ENCODE results near the gene DZIP3. TPM values are rescaled to one million over a fixed set of nuclear protein-coding genes. Genes with fewer than 3 reads are reported as not detected.

The DZIP3 gene
- total and polyA plus RNA-seq, 2 donors (not counting 1 experiment from before 2014, with no cell fraction given) = 11.0 to 26.4 TPM

DNA sequence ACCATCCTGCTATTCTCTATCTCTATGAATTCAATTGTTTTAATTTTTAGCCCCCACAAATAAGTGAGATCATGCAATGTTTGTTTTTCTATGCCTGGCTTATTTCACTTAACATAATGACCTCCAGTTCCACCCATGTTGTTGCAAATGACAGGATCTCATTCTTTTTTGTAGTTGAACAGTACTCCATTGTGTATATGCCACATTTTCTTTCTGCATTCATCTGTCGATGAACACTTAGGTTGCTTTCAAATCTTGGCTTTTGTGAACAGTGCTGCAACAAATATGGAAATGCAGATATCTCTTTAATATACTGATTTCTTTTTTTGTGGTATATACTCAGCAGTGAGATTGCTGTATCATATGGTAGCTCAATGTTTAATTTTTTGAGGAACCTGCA, 108.9 kb downstream of the DZIP3 start:
- Histone ChIP-seq H3K9me3 (ENCODE audit: control insufficient read depth, insufficient read depth, low read depth, low read length) (no peaks in the 10 kb centered on the region), H3K36me3 (ENCODE audit: control insufficient read depth, insufficient read depth, low read length) (no peaks in the 10 kb centered on the region), H3K4me3 (replicated peaks in 1 of 4; ENCODE audit: control extremely low read depth in 1 of 4, insufficient read depth in 1 of 4, low read depth in 3 of 4, low read length in 4 of 4) (no peak overlapping the region), H3K4me2 (ENCODE audit: extremely low read depth, insufficient read depth, low read length) (no peak overlapping the region), H2AFZ (ENCODE audit: low read length) (no peak overlapping the region), H3K9ac (ENCODE audit: insufficient read depth, low read length) (no peak overlapping the region), H4K20me1 (ENCODE audit: control insufficient read depth, extremely low read depth, insufficient read depth, low read length) (no peaks in the 10 kb centered on the region), H3K27ac (ENCODE audit: insufficient read depth, low read length) (no peak overlapping the region), H3K79me2 (ENCODE audit: control insufficient read depth, insufficient read depth, low read length) (no peaks in the 10 kb centered on the region), H3K4me1 (ENCODE audit: control insufficient read depth, extremely low read depth, insufficient read depth, low read length) (no peaks in the 10 kb centered on the region), H3K27me3 (ENCODE audit: control insufficient read depth, insufficient read depth, low read length) (no peaks in the 10 kb centered on the region)
- DNase-seq (ENCODE audit: low read depth in 2 of 2) = no peak
- no peak for TF ChIP-seq EZH2 (IDR thresholded peaks at IDR 0.05; ENCODE audit: low read length, missing control alignments)
- TF ChIP-seq, protein P1, sequence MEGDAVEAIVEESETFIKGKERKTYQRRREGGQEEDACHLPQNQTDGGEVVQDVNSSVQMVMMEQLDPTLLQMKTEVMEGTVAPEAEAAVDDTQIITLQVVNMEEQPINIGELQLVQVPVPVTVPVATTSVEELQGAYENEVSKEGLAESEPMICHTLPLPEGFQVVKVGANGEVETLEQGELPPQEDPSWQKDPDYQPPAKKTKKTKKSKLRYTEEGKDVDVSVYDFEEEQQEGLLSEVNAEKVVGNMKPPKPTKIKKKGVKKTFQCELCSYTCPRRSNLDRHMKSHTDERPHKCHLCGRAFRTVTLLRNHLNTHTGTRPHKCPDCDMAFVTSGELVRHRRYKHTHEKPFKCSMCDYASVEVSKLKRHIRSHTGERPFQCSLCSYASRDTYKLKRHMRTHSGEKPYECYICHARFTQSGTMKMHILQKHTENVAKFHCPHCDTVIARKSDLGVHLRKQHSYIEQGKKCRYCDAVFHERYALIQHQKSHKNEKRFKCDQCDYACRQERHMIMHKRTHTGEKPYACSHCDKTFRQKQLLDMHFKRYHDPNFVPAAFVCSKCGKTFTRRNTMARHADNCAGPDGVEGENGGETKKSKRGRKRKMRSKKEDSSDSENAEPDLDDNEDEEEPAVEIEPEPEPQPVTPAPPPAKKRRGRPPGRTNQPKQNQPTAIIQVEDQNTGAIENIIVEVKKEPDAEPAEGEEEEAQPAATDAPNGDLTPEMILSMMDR (conservative IDR thresholded peaks at IDR 0.05 in 1 of 2, IDR thresholded peaks at IDR 0.05 in 1 of 2; ENCODE audit: low read depth in 1 of 2, low read length in 2 of 2) = no peak

DNA sequence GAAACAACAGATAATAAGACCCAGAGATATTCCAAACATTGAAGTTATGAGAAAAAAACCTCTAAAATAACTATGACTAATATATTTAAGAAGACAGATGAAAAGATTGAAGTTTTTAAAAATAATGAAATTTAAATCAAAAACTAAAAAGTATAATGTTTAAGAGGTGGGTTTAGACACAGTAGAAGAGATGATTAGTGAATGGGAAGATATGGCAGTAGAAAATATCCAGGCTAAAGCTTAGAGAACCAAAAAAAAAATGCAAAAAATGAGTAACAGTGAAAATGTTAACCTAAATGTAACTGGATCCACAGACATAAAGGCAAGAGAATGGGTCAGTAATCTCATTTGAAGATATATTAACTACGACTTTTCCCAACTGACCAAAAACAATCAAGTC, 115.5 kb downstream of the DZIP3 start:
- Histone ChIP-seq H2AFZ (ENCODE audit: low read length) (no peak overlapping the region), H3K27me3 (ENCODE audit: control insufficient read depth, insufficient read depth, low read length) (no peaks in the 10 kb centered on the region), H3K4me1 (ENCODE audit: control insufficient read depth, extremely low read depth, insufficient read depth, low read length) (no peaks in the 10 kb centered on the region), H3K9ac (ENCODE audit: insufficient read depth, low read length) (no peak overlapping the region), H3K79me2 (ENCODE audit: control insufficient read depth, insufficient read depth, low read length) (no peaks in the 10 kb centered on the region), H3K4me3 (replicated peaks in 1 of 4; ENCODE audit: control extremely low read depth in 1 of 4, insufficient read depth in 1 of 4, low read depth in 3 of 4, low read length in 4 of 4) (no peak overlapping the region), H4K20me1 (ENCODE audit: control insufficient read depth, extremely low read depth, insufficient read depth, low read length) (no peaks in the 10 kb centered on the region), H3K9me3 (ENCODE audit: control insufficient read depth, insufficient read depth, low read depth, low read length) (no peaks in the 10 kb centered on the region), H3K4me2 (ENCODE audit: extremely low read depth, insufficient read depth, low read length) (no peak overlapping the region), H3K36me3 (ENCODE audit: control insufficient read depth, insufficient read depth, low read length) (no peaks in the 10 kb centered on the region), H3K27ac (ENCODE audit: insufficient read depth, low read length) (no peak overlapping the region)
- no peak for TF ChIP-seq EZH2 (IDR thresholded peaks at IDR 0.05; ENCODE audit: low read length, missing control alignments)
- TF ChIP-seq, protein P1 (conservative IDR thresholded peaks at IDR 0.05 in 1 of 2, IDR thresholded peaks at IDR 0.05 in 1 of 2; ENCODE audit: low read depth in 1 of 2, low read length in 2 of 2) = no peak
- no peak for DNase-seq (ENCODE audit: low read depth in 2 of 2)

DNA sequence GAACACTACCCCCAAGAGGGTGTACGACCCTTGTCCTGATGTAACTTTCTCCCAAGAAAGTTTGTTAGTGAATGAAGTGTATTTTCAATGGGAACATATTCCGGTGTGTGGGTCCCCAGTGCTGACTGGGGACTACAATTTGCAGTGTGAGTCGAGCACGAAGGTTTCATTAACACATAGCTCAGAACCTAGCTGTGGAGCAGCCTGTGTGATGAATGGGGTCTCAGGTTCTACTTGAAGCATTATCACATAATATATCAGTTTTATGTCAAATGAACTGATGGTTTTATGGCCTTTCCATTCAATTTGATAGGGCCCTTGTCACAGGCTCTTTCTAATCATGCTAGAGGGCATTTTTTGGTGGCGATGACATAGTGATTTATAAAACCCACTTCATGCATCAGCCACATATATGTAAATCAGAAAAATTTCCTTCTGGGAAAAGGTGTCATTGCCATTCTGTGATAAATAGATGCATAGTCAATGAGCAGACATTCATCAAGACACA, 123.5 kb downstream of the DZIP3 start:
- no peaks in the 10 kb centered on the region for H3K27me3 ChIP-seq (ENCODE audit: control insufficient read depth, insufficient read depth, low read length)
- TF ChIP-seq EZH2 (IDR thresholded peaks at IDR 0.05; ENCODE audit: low read length, missing control alignments) = no peak
- TF ChIP-seq, protein P1 (conservative IDR thresholded peaks at IDR 0.05 in 1 of 2, IDR thresholded peaks at IDR 0.05 in 1 of 2; ENCODE audit: low read depth in 1 of 2, low read length in 2 of 2) = no peak
- H3K36me3 ChIP-seq (ENCODE audit: control insufficient read depth, insufficient read depth, low read length) = no peaks in the 10 kb centered on the region
- H3K4me2 ChIP-seq (ENCODE audit: extremely low read depth, insufficient read depth, low read length) = no peak overlapping the region
- no peaks in the 10 kb centered on the region for H4K20me1 ChIP-seq (ENCODE audit: control insufficient read depth, extremely low read depth, insufficient read depth, low read length)
- DNase-seq (ENCODE audit: low read depth in 2 of 2) = no peak
- no peaks in the 10 kb centered on the region for H3K79me2 ChIP-seq (ENCODE audit: control insufficient read depth, insufficient read depth, low read length)
- no peak overlapping the region for H2AFZ ChIP-seq (ENCODE audit: low read length)
- H3K4me3 ChIP-seq (replicated peaks in 1 of 4; ENCODE audit: control extremely low read depth in 1 of 4, insufficient read depth in 1 of 4, low read depth in 3 of 4, low read length in 4 of 4) = no peak overlapping the region
- no peak overlapping the region for H3K9ac ChIP-seq (ENCODE audit: insufficient read depth, low read length)
- H3K9me3 ChIP-seq (ENCODE audit: control insufficient read depth, insufficient read depth, low read depth, low read length) = no peaks in the 10 kb centered on the region
- H3K4me1 ChIP-seq (ENCODE audit: control insufficient read depth, extremely low read depth, insufficient read depth, low read length) = no peaks in the 10 kb centered on the region
- H3K27ac ChIP-seq (ENCODE audit: insufficient read depth, low read length) = no peak overlapping the region
